ENCODE measurements around the gene PHF19.

DNA sequence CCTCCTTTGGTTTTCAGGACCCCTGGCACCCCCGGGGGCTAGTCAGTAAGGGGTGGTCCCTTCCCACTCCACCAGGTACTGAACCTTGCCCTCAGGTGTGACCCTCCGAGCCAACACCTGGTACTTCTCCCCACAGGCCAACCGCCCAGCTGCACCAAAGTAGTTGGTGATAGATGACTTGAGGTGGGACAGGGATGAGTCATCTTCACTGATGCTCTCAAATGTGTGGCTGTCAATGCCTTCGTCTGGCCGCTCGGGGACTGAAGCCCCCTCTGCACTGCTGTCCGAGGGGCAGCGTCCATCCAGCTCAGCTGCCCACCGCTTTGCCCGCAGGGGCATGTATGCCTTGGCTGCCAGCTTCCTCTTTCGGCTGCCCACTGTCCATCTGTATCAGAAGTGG is 19.1 kb downstream of the PHF19 start:
- no peak for TF ChIP-seq HDGF (IDR thresholded peaks at IDR 0.05; ENCODE audit: borderline replicate concordance)
- TF ChIP-seq L3MBTL2 (conservative IDR thresholded peaks at IDR 0.05): no peak
- no peak for TF ChIP-seq ELF4 (IDR thresholded peaks at IDR 0.05)
- no peak for TF ChIP-seq SP1 (IDR thresholded peaks at IDR 0.05)
- TF ChIP-seq BHLHE40 (IDR thresholded peaks at IDR 0.05; ENCODE audit: borderline replicate concordance): no peak
- TF ChIP-seq SUZ12 (IDR thresholded peaks at IDR 0.05): no peak
- TF ChIP-seq ARNT (IDR thresholded peaks at IDR 0.05): no peak
- no peak for TF ChIP-seq CTBP1 (IDR thresholded peaks at IDR 0.05; ENCODE audit: borderline replicate concordance)
- no peak for TF ChIP-seq FOXA1 (IDR thresholded peaks at IDR 0.05)
- no peak for TF ChIP-seq ZNF384 (IDR thresholded peaks at IDR 0.05)

Data from HEK293T (cell line).